ENCODE measurements around the gene MOSPD3.

GRCh38 chr7:100584683-100585510 is 27.4 kb upstream of the MOSPD3 start:
- TF ChIP-seq CTCF (IDR thresholded peaks at IDR 0.05; ENCODE audit: insufficient read depth, low read length, poor library complexity, severe bottlenecking), result no peak
- TF ChIP-seq EZH2phosphoT487 (conservative IDR thresholded peaks at IDR 0.05; ENCODE audit: low read length), result no peak
